GM12878 (cell line): Measurements from ENCODE around the gene CUTA. TPM values are rescaled to one million over a fixed set of nuclear protein-coding genes. Genes with fewer than 3 reads are reported as not detected.

Source experiments
- ATAC-seq: fragments of 200-7000 bp; cut with Tn5 transposase; 3 replicates; pipeline ENCODE4 v1.9.1; 2020; ENCODE audit warnings: mild to moderate bottlenecking, moderate library complexity
- BruUV-seq: library from RNA; stranded (reverse); fragments of 400-500 nt; replicated peaks from 2 replicates; lab custom pipeline; 2021; lab: Mats Ljungman, UMichigan
- CTCF ChIA-PET: fragments of 300-600 bp; sonication (Branson Sonifier 250); formaldehyde crosslinking; extraction: SDS; loops from one replicate; lab custom pipeline; 2021; ENCODE audit warnings: inconsistent platforms; lab: Yijun Ruan, JAX
- POLR2A ChIA-PET: fragments of 350-600 bp; formaldehyde crosslinking; extraction: SDS; loops from one replicate; lab custom pipeline; 2021; ENCODE audit warnings: inconsistent platforms; lab: Charles Lee
- RAD21 ChIA-PET: fragments of 300-600 bp; sonication (Branson Sonifier 250); formaldehyde crosslinking; loops from one replicate; lab custom pipeline; 2023; ENCODE audit warnings: antibody characterized with exemption; ENCODE audit not compliant: unreplicated experiment; lab: Charles Lee
- SMC1A ChIA-PET: fragments of 300-600 bp; sonication (Branson Sonifier 250); formaldehyde crosslinking; loops from one replicate; lab custom pipeline; 2023; ENCODE audit not compliant: unreplicated experiment, uncharacterized antibody; lab: Charles Lee
- DNase-seq: peaks from one replicate; pipeline ENCODE4 v3.0.0-alpha.2; 2011; ENCODE audit warnings: low read depth, low spot score
- FAIRE-seq: peaks from 3 replicates; lab custom pipeline; 2011; peaks lifted over from hg19 to GRCh38; lab: Jason Lieb, UNC
- H2AFZ ChIP-seq: 2 replicates; pipeline ENCODE4 v1.6.0; 2011; ENCODE audit warnings: low read depth, low read length, control low read depth; ENCODE audit not compliant: control insufficient read depth
- H3K27ac ChIP-seq: 2 replicates; pipeline ENCODE4 v1.5.1; 2011; ENCODE audit warnings: control low read depth; ENCODE audit not compliant: control insufficient read depth, insufficient read depth
- H3K27me3 ChIP-seq, 2 experiments: replicated peaks in 1 of 2; 2 replicates each; pipeline versions ENCODE4 v1.6.0 to v1.6.1; 2011; ENCODE audit warnings: low read length in 1 of 2; ENCODE audit not compliant: control insufficient read depth in 2 of 2, insufficient read depth in 2 of 2
- H3K36me3 ChIP-seq, 2 experiments: 2 replicates each; pipeline ENCODE4 v1.5.1; 2011; ENCODE audit warnings: low read length in 1 of 2; ENCODE audit not compliant: control insufficient read depth in 2 of 2, insufficient read depth in 2 of 2
- H3K4me1 ChIP-seq: 2 replicates; pipeline ENCODE4 v1.6.1; 2011; ENCODE audit warnings: mild to moderate bottlenecking, low read length, moderate library complexity, mixed read lengths; ENCODE audit not compliant: control insufficient read depth, insufficient read depth
- H3K4me2 ChIP-seq: 2 replicates; pipeline ENCODE4 v1.6.0; 2011; ENCODE audit warnings: control low read depth; ENCODE audit not compliant: control insufficient read depth, insufficient read depth
- H3K4me3 ChIP-seq: fragments of 200-600 bp; sonication (generic); 2 replicates; pipeline ENCODE4 v1.5.1; 2016
- H3K79me2 ChIP-seq: 2 replicates; pipeline ENCODE4 v1.6.0; 2011; ENCODE audit warnings: low read length; ENCODE audit not compliant: control insufficient read depth, insufficient read depth
- H3K9ac ChIP-seq: 2 replicates; pipeline ENCODE4 v1.8.0; 2011; ENCODE audit warnings: low read length, control low read depth, mixed read lengths; ENCODE audit not compliant: control insufficient read depth, insufficient read depth
- H3K9me3 ChIP-seq: replicated peaks from 3 replicates; pipeline ENCODE4 v1.5.1; 2011; ENCODE audit warnings: mild to moderate bottlenecking, low read length; ENCODE audit not compliant: control insufficient read depth, insufficient read depth
- H4K20me1 ChIP-seq: 2 replicates; pipeline ENCODE4 v1.6.0; 2011; ENCODE audit not compliant: control insufficient read depth, insufficient read depth
- ATF2 ChIP-seq: IDR thresholded peaks from 2 replicates; pipeline ENCODE4 v1.6.1; 2012; ENCODE audit warnings: low read length, inconsistent platforms
- CBFB ChIP-seq: IDR thresholded peaks from 2 replicates; pipeline ENCODE4 v1.6.1; 2016; ENCODE audit warnings: antibody characterized with exemption, low read depth
- HDGF ChIP-seq: fragments of 450-650 bp; IDR thresholded peaks from 2 replicates; pipeline ENCODE4 v1.6.1; 2016; ENCODE audit warnings: antibody characterized with exemption
- SMARCA5 ChIP-seq: fragments of 450-650 bp; IDR thresholded peaks from 2 replicates; pipeline ENCODE4 v1.6.1; 2017; ENCODE audit warnings: mild to moderate bottlenecking
- ZBTB11 ChIP-seq: fragments of 450-650 bp; formaldehyde crosslinking; IDR thresholded peaks from 2 replicates; pipeline ENCODE4 v1.5.0; 2022; ENCODE audit warnings: mild to moderate bottlenecking, missing genetic modification characterization
- WGBS: methylation state at CpG from one replicate; pipeline ENCODE4 v1.1.6; 2016; ENCODE audit warnings: low lambda C conversion rate; ENCODE audit not compliant: insufficient replicate concordance, insufficient coverage; ENCODE audit errors: missing lambda C conversion rate; 5-methylcytosine and 5-hydroxymethylcytosine counted together
- in situ Hi-C: fragments of 300-500 bp; cut with MboI; formaldehyde crosslinking; loops from 9 replicates; pipeline ENCODE4 v1.14.3; 2018; ENCODE audit warnings: mixed read lengths
- intact Hi-C: fragments of 100-400 bp; cut with micrococcal nuclease; formaldehyde crosslinking; loops from one replicate; pipeline ENCODE4 v1.14.2; 2022; ENCODE audit not compliant: unreplicated experiment
- polyA plus RNA-seq, 11 experiments: library from polyadenylated mRNA; depleted of rRNA in 4 of 11; unstranded in 6 of 11; stranded (reverse) in 5 of 11; fragments of >200 nt; fragmentation: Nextera tagmentation in 4 of 11; fragmentation: Illumina TruSeq in 1 of 11; extraction: Ambion mirVana in 4 of 11; extraction: Trizol in 1 of 11; gene quantifications; 1 replicate in 1 of 11; 2 replicates in 10 of 11; pipeline versions ENCODE4 v1.2.1 to v1.2.3, GENCODE V29; 2011 to 2016; ENCODE audit warnings: inconsistent platforms in 2 of 11, missing spikeins in 2 of 11, low read depth in 1 of 11
- total RNA-seq, 4 experiments: library from RNA; depleted of rRNA in 3 of 4; stranded (reverse); fragments of >200 nt in 3 of 4; fragmentation: Illumina TruSeq in 1 of 4; extraction: Trizol in 1 of 4; gene quantifications; 2 replicates each; pipeline versions ENCODE4 v1.2.1 to v1.2.3, GENCODE V29; 2013 to 2021

Gene CUTA
- total and polyA plus RNA-seq, 10 of the 15 experiments (the other 5 are each of a cell fraction or from before 2014, with no cell fraction given) = 102 to 293 (median 189) TPM

- Histone ChIP-seq H2AFZ (no peak overlapping the region), H3K9ac (no peak overlapping the region; the same call in 1 of the 2 replicates), H3K36me3 (no peaks in the 10 kb centered on the region), H3K27me3 (no peaks in the 10 kb centered on the region), H3K79me2 (peaks cover 6% of the 10 kb centered on the region), H3K4me3 (no peak overlapping the region), H3K27ac (no peak overlapping the region; the same call in 1 of the 2 replicates), H3K4me1 (peaks cover 55% of the 10 kb centered on the region), H3K9me3 (no peaks in the 10 kb centered on the region), H4K20me1 (no peaks in the 10 kb centered on the region), H3K4me2 (peak overlapping the region; percentile 93)
- BruUV-seq = no TSS peak
- CTCF ChIA-PET = interaction anchor here (0.5 to 1.8 kb wide), 9 partner anchors 10 to 986 kb away, joined by 3 to 8 read pairs (median 3); partner anchors contain the start of genes CUTA and SYNGAP1
- no peak for FAIRE-seq
- SMC1A ChIA-PET = interaction anchor here (0.6 to 1.7 kb wide), 5 partner anchors 11 to 79 kb away, joined by 3 to 8 read pairs (median 4); partner anchors contain the start of genes CUTA and ZBTB9
- ATAC-seq = no peak
- intact Hi-C loops = no loop called here
- TF ChIP-seq ZBTB11 (CRISPR knock-in tag) (no peak), SMARCA5 (no peak), CBFB (no peak), HDGF (0 out of 2 replicates have a peak, but pooled peaks have one; percentile 3), ATF2 (no peak)
- WGBS = 85% methylated on average over 5 of the region's 5 CpGs
- RAD21 ChIA-PET = interaction anchor here (1.0 to 2.1 kb wide), 7 partner anchors 10 to 151 kb away, joined by 3 to 10 read pairs (median 5); partner anchors contain the start of genes BAK1, CUTA, PFDN6 and SYNGAP1
- POLR2A ChIA-PET = interaction anchor here (0.7 to 1.8 kb wide), 3 partner anchors 13 to 282 kb away, joined by 3 to 6 read pairs (median 3); partner anchors contain the start of genes PHF1 and UQCC2
- in situ Hi-C loops = no loop called here
- no peak for DNase-seq
Observed at GRCh38 chr6:33428966-33429749, 11.3 kb upstream of the CUTA start.
